Measurements from ENCODE around the gene SLC38A3. TPM values are rescaled to one million over a fixed set of nuclear protein-coding genes. Genes with fewer than 3 reads are reported as not detected.

Gene SLC38A3
- total RNA-seq, 4 donors from 2014 or later = 0.69 to 4.1 TPM; not detected in 2

DNA sequence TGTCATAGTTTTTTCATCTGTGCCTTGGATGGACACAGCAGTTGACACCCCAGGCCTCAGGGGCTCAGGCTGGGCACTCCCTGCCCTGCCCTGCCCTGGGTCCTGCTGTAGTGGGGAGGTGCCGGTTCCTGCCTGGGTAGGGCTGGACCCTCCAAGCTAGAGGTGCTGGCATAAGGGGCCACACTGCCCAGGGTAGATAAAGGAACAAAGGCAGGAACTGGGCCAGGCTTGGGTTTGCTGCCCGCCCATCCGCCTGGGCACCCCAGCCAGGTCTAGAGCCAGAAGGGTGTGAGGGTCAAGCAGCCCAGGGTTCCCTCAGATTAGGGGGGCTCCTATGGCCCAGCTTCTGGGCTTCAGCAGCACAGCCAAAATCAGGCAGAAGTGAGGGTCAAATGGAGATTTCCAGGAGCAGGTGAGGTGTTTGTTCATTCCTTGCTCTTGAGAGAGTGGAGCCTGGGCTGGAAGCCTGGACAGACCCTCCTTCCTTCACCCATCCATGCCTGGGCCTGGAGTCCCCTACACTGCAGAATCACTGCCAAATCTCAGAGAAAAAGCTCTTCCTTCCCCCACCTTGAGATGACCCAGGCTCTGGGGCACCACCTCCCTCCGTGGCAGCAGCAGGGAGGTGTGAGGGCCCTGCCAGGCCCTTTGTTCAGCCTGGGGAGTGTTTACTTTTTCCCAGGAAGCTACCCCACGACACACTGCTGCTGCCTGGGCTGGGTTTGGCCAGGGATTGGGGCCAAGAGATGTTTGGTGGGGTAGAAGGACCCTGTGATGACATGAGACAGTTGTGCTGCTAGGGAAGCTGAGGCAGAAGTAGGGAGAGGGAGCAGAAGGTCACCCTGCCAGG lies 42.8 kb upstream of the SLC38A3 start:
- TF ChIP-seq, protein P1, sequence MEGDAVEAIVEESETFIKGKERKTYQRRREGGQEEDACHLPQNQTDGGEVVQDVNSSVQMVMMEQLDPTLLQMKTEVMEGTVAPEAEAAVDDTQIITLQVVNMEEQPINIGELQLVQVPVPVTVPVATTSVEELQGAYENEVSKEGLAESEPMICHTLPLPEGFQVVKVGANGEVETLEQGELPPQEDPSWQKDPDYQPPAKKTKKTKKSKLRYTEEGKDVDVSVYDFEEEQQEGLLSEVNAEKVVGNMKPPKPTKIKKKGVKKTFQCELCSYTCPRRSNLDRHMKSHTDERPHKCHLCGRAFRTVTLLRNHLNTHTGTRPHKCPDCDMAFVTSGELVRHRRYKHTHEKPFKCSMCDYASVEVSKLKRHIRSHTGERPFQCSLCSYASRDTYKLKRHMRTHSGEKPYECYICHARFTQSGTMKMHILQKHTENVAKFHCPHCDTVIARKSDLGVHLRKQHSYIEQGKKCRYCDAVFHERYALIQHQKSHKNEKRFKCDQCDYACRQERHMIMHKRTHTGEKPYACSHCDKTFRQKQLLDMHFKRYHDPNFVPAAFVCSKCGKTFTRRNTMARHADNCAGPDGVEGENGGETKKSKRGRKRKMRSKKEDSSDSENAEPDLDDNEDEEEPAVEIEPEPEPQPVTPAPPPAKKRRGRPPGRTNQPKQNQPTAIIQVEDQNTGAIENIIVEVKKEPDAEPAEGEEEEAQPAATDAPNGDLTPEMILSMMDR (IDR thresholded peaks at IDR 0.05) = no peak
- no peak for TF ChIP-seq POLR2A (IDR thresholded peaks at IDR 0.05)
- peak overlapping the region; percentile 81 to 84 for H3K27ac ChIP-seq
- peaks cover 17 to 59% of the 10 kb centered on the region in 2 donors for H3K4me1 ChIP-seq
- H3K27me3 ChIP-seq = no peaks in the 10 kb centered on the region
- intact Hi-C loops (cut with DNase I; ENCODE audit: low total_unique reads) = no loop called here
- no peak for DNase-seq
- no peak overlapping the region for H3K4me3 ChIP-seq
- no peaks in the 10 kb centered on the region for H3K36me3 ChIP-seq
- no peaks in the 10 kb centered on the region for H3K9me3 ChIP-seq

DNA sequence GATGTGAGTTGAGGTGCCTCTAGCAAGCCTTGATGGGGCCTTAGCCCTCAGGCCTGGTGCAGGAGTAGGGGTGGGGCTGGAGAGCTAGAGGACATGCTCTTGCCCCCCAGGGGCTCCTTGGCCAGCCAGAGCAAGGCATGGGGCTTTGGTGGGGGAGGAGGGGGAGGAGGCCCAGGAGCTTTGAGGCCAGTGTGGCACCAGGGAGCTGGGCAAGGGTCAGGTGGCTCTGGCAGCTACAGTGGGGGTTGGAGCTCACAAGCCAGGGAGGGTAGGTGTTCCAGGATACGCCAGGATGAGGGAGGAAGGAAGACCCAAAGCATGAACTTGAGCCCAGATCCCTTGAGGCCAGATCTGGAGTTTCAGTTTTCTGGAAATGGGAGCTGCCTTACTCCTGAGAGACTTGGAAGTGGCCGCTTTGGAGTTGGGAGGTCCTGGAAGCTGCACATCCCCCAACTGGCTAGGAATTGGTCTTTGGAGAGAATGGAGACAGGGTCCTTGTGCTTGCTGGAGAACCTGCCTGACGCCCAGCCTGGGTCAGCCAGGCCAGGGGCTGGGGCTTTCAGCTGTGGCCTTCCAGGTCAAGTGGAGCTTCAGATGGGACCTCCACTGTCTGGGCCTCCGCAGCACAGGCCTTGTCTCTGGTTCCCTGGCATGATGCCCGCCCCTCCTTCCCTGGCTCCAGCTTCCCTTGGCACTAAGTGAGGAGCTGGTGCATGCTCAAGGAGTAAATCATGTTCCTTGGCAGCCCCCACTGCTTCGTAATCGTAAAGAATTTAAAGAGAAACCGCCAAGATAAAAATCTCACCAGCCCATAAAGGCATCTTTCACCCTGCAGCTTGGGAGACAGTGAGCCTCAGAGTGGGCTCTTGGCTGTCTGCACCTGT lies 41.3 kb upstream of the SLC38A3 start:
- Histone ChIP-seq H3K9me3 (no peaks in the 10 kb centered on the region), H3K4me1 (peaks cover 17 to 55% of the 10 kb centered on the region in 2 donors), H3K4me3 (no peak overlapping the region), H3K27me3 (no peaks in the 10 kb centered on the region), H3K36me3 (no peaks in the 10 kb centered on the region), H3K27ac (peak overlapping the region; percentile 81 to 84)
- DNase-seq = peak; percentile 86 to 93
- intact Hi-C loops (cut with DNase I; ENCODE audit: low total_unique reads) = no loop called here
- no peak for TF ChIP-seq POLR2A (IDR thresholded peaks at IDR 0.05)
- TF ChIP-seq, protein P1 (IDR thresholded peaks at IDR 0.05) = no peak

DNA sequence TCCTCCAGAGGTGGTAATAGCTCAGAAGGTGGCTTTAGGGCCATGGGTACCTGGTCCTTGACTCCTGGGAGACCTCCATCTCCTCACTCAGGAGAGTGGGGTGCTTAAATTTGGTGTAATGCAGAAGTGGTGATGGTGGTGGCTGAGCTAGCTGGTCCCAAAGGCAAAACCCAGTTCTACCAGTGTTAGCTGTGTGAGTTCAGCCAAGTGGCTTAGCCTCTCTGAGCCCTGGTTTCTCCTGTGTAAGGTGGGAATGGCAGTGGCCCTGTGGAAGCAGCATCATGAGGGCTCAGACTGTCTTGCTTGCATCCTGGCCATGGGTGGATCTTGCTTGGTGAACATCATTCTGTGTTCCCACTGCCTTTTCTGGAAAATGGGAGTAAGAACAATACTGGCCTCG lies 40.6 kb upstream of the SLC38A3 start:
- intact Hi-C loops (cut with DNase I; ENCODE audit: low total_unique reads) = no loop called here
- no peak for DNase-seq
- Histone ChIP-seq H3K4me1 (peaks cover 17 to 55% of the 10 kb centered on the region in 2 donors), H3K4me3 (no peak overlapping the region), H3K36me3 (no peaks in the 10 kb centered on the region), H3K27ac (peak overlapping the region; percentile 81 to 84), H3K27me3 (no peaks in the 10 kb centered on the region), H3K9me3 (no peaks in the 10 kb centered on the region)
- no peak for TF ChIP-seq POLR2A (IDR thresholded peaks at IDR 0.05)
- TF ChIP-seq, protein P1 (IDR thresholded peaks at IDR 0.05) = no peak

DNA sequence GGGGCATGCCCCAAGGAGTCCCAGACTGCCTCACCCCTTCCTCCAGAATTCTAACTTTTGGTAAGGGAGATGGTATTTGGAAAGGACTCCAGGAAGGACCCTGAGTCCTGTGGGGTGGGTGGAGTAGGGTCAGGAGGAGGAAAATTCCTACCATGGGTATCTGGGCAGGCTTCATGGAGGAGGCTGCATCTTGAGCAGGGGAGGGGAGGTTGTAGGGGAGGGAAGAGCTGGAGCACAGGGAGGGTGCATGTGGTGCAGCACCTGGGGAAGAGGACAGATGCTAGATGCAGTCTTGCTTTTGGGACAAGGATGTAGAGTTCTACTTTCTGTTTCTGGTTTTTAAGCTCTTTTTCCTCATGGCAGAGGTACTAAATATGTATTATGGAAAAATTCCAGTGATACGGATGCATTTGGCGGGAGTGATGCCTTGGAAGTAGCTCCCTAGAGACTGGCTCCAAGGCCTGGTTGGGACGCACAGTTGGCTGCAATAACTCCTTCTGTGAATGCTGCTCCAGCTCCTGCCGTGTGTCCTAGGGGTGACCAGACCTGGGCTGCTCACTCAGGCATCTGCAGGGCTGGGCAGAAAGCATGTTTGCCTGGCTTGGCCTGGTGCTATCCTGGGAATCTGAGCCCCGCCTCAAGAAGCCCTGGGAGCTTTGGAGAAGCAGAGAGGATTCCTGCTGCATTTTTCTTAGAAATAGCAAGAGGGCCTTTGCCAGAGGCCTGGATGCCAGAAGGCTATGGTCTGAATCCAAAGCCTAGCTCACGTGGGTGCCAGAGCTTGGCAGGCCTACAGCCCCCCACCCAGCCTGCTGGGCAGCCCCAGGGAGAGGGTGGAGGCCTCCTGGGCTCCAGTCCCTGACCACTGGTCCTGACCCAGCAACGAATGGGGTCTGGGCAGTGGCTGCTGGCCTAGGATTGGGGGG lies 39.8 kb upstream of the SLC38A3 start:
- peak overlapping the region; percentile 81 to 84 for H3K27ac ChIP-seq
- intact Hi-C loops (cut with DNase I; ENCODE audit: low total_unique reads) = no loop called here
- H3K36me3 ChIP-seq = no peaks in the 10 kb centered on the region
- H3K4me3 ChIP-seq = no peak overlapping the region
- no peaks in the 10 kb centered on the region for H3K9me3 ChIP-seq
- TF ChIP-seq, protein P1 (IDR thresholded peaks at IDR 0.05) = no peak
- no peak for TF ChIP-seq POLR2A (IDR thresholded peaks at IDR 0.05)
- peaks cover 17 to 50% of the 10 kb centered on the region in 2 donors for H3K4me1 ChIP-seq
- H3K27me3 ChIP-seq = no peaks in the 10 kb centered on the region
- DNase-seq = peak in 1 of 2 donors; percentile 70

Data from uterus (tissue), 4 donors.